GM12865 (cell line): Measurements from ENCODE around the gene PIKFYVE.
"Not testable (repeated sequence)": the region's sequence is repeated elsewhere in the genome, so short reads cannot be mapped to it uniquely, and the experiment has no call there.

Source experiments
- DNase-seq: peaks from one replicate; pipeline ENCODE4 v3.0.0; 2010; ENCODE audit warnings: low read depth
- H3K4me3 ChIP-seq: 2 replicates; pipeline ENCODE4 v1.5.1; 2011; ENCODE audit warnings: mild to moderate bottlenecking, low read depth, low read length, control low read depth
- TF ChIP-seq, protein P1 (sequence below): IDR thresholded peaks from 2 replicates; pipeline ENCODE4 v1.5.1; 2011; ENCODE audit warnings: low read length, control low read depth, low read depth, inconsistent platforms; ENCODE audit not compliant: insufficient read depth; ENCODE audit errors: missing control alignments

PIKFYVE gene

GRCh38 chr2:208389940-208390339 is 123.9 kb downstream of the PIKFYVE start:
- H3K4me3 ChIP-seq, result no peak overlapping the region
- no peak for DNase-seq
- TF ChIP-seq, protein P1, sequence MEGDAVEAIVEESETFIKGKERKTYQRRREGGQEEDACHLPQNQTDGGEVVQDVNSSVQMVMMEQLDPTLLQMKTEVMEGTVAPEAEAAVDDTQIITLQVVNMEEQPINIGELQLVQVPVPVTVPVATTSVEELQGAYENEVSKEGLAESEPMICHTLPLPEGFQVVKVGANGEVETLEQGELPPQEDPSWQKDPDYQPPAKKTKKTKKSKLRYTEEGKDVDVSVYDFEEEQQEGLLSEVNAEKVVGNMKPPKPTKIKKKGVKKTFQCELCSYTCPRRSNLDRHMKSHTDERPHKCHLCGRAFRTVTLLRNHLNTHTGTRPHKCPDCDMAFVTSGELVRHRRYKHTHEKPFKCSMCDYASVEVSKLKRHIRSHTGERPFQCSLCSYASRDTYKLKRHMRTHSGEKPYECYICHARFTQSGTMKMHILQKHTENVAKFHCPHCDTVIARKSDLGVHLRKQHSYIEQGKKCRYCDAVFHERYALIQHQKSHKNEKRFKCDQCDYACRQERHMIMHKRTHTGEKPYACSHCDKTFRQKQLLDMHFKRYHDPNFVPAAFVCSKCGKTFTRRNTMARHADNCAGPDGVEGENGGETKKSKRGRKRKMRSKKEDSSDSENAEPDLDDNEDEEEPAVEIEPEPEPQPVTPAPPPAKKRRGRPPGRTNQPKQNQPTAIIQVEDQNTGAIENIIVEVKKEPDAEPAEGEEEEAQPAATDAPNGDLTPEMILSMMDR, result no peak

DNA sequence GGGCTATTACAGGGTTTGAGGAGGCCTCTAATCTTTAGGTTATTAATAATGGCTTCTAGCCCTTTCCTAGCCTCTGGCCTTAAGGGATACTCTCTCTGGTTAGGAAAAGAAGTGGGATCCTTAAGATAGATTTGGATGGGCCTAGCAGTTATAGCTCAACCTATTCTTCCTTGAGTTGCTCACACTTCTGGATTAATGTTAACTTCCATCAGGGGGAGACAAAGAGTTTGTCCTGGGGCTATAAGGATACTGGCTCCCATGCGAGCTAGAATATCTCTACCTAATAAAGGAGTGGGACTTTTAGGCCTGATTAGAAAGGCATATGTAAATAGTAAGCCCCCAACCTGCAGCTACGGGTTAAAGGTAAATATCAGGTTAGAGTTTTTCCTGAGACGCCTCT is 126.2 kb downstream of the PIKFYVE start:
- TF ChIP-seq, protein P1, result no peak
- H3K4me3 ChIP-seq, result no peak overlapping the region
- DNase-seq, result no peak

DNA sequence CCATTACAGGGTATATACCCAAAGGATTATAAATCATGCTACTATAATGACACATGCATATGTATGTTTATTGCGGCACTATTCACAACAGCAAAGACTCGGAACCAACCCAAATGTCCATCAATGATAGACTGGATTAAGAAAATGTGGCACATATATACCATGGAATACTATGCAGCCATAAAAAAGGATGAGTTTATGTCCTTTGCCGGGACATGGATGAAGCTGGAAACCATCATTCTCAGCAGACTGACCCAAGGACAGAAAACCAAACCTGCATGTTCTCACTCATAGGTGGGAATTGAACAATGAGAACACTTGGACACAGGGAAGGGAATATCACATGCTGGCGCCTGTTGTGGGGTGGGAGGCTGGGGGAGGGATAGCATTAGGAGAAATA is 130.7 kb downstream of the PIKFYVE start:
- DNase-seq, H3K4me3 ChIP-seq: not testable (repeated sequence)

DNA sequence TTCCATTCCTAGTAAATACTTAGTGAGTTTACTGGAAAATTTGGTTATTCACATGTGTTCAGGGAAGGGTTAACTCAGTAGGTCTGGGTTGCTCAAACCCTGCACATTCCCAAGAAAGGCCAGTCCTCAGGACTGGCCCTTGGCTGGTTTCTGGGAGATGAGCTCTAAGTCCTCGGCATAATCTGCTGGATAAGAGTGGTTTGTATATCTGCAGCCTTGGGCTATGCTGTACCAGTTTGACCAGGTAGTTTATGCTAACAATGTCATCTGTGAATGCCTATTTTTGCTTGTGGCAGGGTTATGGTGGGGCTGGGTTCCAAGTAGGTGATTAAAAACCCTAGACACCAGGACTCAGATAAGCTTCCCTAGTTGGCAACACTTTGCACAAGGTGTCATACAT is 133.1 kb downstream of the PIKFYVE start:
- no peak overlapping the region for H3K4me3 ChIP-seq
- TF ChIP-seq, protein P1, result no peak
- no peak for DNase-seq

- DNase-seq, result no peak
- H3K4me3 ChIP-seq, result no peak within 1 kb of the TSS
- TF ChIP-seq, protein P1, result no peak
These were observed 140.7 kb downstream of the PIKFYVE start, which contains the start of gene PTH2R for GRCh38 chr2:208406474-208407451. Gene PTH2R (plus strand): TSS chr2:208406792. CDS start chr2:208407044, 252 bp downstream.

DNA sequence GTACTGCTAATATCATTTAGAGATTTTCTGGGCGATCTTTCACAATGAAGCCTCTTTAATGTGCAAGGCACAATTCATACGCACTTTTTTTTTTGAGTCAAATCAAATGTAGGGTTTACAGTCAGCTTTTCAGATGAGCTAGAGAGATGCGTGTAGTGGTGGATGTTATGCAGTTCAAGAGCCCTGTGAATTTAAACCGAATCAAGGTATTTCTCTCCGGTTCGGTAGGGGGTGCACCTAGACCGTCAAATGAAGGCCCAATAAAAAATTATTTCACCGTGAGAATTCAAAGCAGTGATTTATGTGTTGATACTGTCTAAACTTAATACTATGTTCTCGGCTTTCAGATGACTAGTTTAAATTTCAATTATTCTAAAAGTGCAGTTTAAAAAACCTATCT is 141.6 kb downstream of the PIKFYVE start:
- TF ChIP-seq, protein P1, result peak; percentile 32
- H3K4me3 ChIP-seq, result no peak overlapping the region
- DNase-seq, result peak; percentile 27
